NB4 (cell line): Measurements from ENCODE around the gene DHX16.

ENCODE experiments used
- MYC ChIP-seq: IDR thresholded peaks from 2 replicates; pipeline ENCODE4 v1.6.1; 2011; ENCODE audit warnings: low read depth, low read length
- POLR2A ChIP-seq: IDR thresholded peaks from 2 replicates; pipeline ENCODE4 v1.6.1; 2011; ENCODE audit warnings: mild to moderate bottlenecking; ENCODE audit not compliant: insufficient read length; ENCODE audit errors: extremely low read depth
- TF ChIP-seq, protein P1 (sequence below): IDR thresholded peaks from one replicate; pipeline ENCODE4 v1.5.1; 2012; ENCODE audit warnings: low read depth, low read length
- TF ChIP-seq, protein P2 (sequence below): IDR thresholded peaks from 2 replicates; pipeline ENCODE4 v1.6.1; 2011; ENCODE audit warnings: low read depth, low read length

DNA sequence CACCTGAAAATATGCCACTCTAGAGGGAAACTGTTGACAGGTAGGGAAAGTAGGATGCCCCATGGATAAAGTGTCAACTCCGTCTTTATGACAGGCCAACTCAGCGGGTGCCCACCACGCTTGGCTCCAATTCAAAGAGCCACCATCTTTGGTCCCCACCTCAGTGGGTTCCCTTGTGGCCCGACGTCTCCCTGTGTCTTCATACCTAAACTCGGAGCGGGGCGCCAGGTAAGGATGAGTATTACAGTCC lies 44.0 kb upstream of the DHX16 start:
- TF ChIP-seq POLR2A (no peak), MYC (no peak; the same call in 1 of the 2 replicates)
- TF ChIP-seq, protein P1, sequence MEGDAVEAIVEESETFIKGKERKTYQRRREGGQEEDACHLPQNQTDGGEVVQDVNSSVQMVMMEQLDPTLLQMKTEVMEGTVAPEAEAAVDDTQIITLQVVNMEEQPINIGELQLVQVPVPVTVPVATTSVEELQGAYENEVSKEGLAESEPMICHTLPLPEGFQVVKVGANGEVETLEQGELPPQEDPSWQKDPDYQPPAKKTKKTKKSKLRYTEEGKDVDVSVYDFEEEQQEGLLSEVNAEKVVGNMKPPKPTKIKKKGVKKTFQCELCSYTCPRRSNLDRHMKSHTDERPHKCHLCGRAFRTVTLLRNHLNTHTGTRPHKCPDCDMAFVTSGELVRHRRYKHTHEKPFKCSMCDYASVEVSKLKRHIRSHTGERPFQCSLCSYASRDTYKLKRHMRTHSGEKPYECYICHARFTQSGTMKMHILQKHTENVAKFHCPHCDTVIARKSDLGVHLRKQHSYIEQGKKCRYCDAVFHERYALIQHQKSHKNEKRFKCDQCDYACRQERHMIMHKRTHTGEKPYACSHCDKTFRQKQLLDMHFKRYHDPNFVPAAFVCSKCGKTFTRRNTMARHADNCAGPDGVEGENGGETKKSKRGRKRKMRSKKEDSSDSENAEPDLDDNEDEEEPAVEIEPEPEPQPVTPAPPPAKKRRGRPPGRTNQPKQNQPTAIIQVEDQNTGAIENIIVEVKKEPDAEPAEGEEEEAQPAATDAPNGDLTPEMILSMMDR: no peak
- TF ChIP-seq, protein P2, sequence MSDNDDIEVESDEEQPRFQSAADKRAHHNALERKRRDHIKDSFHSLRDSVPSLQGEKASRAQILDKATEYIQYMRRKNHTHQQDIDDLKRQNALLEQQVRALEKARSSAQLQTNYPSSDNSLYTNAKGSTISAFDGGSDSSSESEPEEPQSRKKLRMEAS: peak; percentile 6; the same call in 1 of the 2 replicates
